PC-3 (cell line): ENCODE data around the gene EPHB1. TPM values are rescaled to one million over a fixed set of nuclear protein-coding genes. Genes with fewer than 3 reads are reported as not detected.

ENCODE experiments used
- ATAC-seq: fragments of 200-7000 bp; cut with Tn5 transposase; 2 replicates; pipeline ENCODE4 v1.9.1; 2020; ENCODE audit warnings: mild to moderate bottlenecking, moderate library complexity
- BruUV-seq: library from RNA; stranded (reverse); fragments of 400-500 nt; replicated peaks from 2 replicates; lab custom pipeline; 2021; lab: Mats Ljungman, UMichigan
- CTCF ChIA-PET: fragments of 300-600 bp; sonication (Branson Sonifier 250); formaldehyde crosslinking; loops from one replicate; lab custom pipeline; 2022; ENCODE audit warnings: antibody characterized with exemption; lab: Charles Lee
- POLR2A ChIA-PET: fragments of 300-600 bp; sonication (Branson Sonifier 250); formaldehyde crosslinking; loops from one replicate; lab custom pipeline; 2022; ENCODE audit warnings: antibody characterized with exemption; ENCODE audit not compliant: unreplicated experiment; lab: Charles Lee
- DNase-seq: peaks from one replicate; pipeline ENCODE4 v3.0.0-alpha.2; 2015
- H2AFZ ChIP-seq: fragments of 300-600 bp; sonication (generic); 2 replicates; pipeline ENCODE4 v1.6.0; 2016; ENCODE audit warnings: antibody characterized with exemption, low read length
- H3F3A ChIP-seq: fragments of 300-600 bp; sonication (generic); one replicate; pipeline ENCODE4 v1.6.0; 2017; ENCODE audit warnings: antibody characterized with exemption, low read length, control low read depth, mild to moderate bottlenecking; ENCODE audit not compliant: unreplicated experiment
- H3K27ac ChIP-seq: fragments of 300-600 bp; sonication (generic); 2 replicates; pipeline ENCODE4 v1.5.1; 2016; ENCODE audit warnings: mild to moderate bottlenecking, low read length
- H3K27me3 ChIP-seq: fragments of 300-600 bp; sonication (generic); 2 replicates; pipeline ENCODE4 v1.6.1; 2016; ENCODE audit warnings: low read length, mixed read lengths
- H3K36me3 ChIP-seq: fragments of 300-600 bp; sonication (generic); 2 replicates; pipeline ENCODE4 v1.6.1; 2016; ENCODE audit warnings: low read depth, mixed run types, low read length, mixed read lengths
- H3K4me1 ChIP-seq: fragments of 300-600 bp; sonication (generic); 2 replicates; pipeline ENCODE4 v1.5.1; 2016; ENCODE audit warnings: low read length; ENCODE audit not compliant: insufficient read depth
- H3K4me2 ChIP-seq: fragments of 300-600 bp; sonication (generic); 2 replicates; pipeline ENCODE4 v1.6.0; 2016; ENCODE audit warnings: low read length
- H3K4me3 ChIP-seq: fragments of 300-600 bp; sonication (generic); 2 replicates; pipeline ENCODE4 v1.5.1; 2016; ENCODE audit warnings: mild to moderate bottlenecking, low read length, mixed read lengths
- H3K79me2 ChIP-seq: fragments of 300-600 bp; sonication (generic); 2 replicates; pipeline ENCODE4 v1.6.1; 2017; ENCODE audit warnings: low read length, mixed read lengths
- H3K9ac ChIP-seq: fragments of 300-600 bp; sonication (generic); 2 replicates; pipeline ENCODE4 v1.6.0; 2016; ENCODE audit warnings: mild to moderate bottlenecking, low read length
- H3K9me2 ChIP-seq: fragments of 300-600 bp; sonication (generic); replicated peaks from 2 replicates; pipeline ENCODE4 v1.6.1; 2016; ENCODE audit warnings: mixed run types, low read length, mixed read lengths
- H3K9me3 ChIP-seq: fragments of 300-600 bp; sonication (generic); 2 replicates; pipeline ENCODE4 v1.6.1; 2016; ENCODE audit warnings: low read length, mixed read lengths
- H4K20me1 ChIP-seq: fragments of 300-600 bp; sonication (generic); 2 replicates; pipeline ENCODE4 v1.6.1; 2016; ENCODE audit warnings: low read length, mixed read lengths
- EZH2 ChIP-seq: fragments of 300-600 bp; sonication (generic); IDR thresholded peaks from one replicate; pipeline ENCODE4 v1.6.1; 2017; ENCODE audit warnings: antibody characterized with exemption, mild to moderate bottlenecking, low read length; ENCODE audit not compliant: unreplicated experiment
- EZH2phosphoT487 ChIP-seq: fragments of 300-600 bp; sonication (generic); IDR thresholded peaks from 2 replicates; pipeline ENCODE4 v1.6.1; 2018; ENCODE audit warnings: mild to moderate bottlenecking, antibody characterized with exemption, low read length, borderline replicate concordance
- intact Hi-C: fragments of 100-400 bp; cut with micrococcal nuclease; formaldehyde crosslinking; loops from 2 replicates; pipeline ENCODE4 v1.9.0; 2023
- total RNA-seq: library from RNA; depleted of rRNA; stranded (reverse); fragments of >200 nt; gene quantifications from 2 replicates; pipeline ENCODE4 v1.2.3, GENCODE V29; 2014
- TF ChIP-seq, protein P1 (sequence below): fragments of 300-600 bp; sonication (generic); conservative IDR thresholded peaks from 2 replicates; pipeline ENCODE4 v1.5.1; 2017; ENCODE audit warnings: antibody characterized with exemption, low read depth, mild to moderate bottlenecking, low read length

Gene EPHB1
- total RNA-seq, 1 experiment from 2014 or later, result 0.69 TPM

DNA sequence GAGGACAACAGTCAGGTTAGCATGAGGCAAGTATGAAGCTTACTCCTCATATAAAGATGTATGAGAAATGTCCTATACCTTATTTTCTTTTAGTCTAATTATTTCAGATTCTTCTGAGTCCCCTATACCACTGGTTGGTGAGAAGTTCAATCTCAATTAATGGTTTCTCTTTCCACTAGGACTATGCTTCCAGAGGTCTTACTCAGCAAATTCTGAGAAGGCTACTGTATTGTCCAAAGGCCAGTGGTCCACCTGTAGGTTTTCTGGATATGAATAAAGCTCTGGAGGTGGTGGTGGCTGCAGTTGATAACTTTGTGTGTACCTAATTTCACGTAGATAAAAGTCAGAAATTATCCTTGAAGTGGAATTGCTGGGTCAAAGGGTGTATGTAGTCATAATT, 149.4 kb downstream of the EPHB1 start:
- Histone ChIP-seq H2AFZ (no peak overlapping the region), H3K79me2 (no peaks in the 10 kb centered on the region), H3K36me3 (no peaks in the 10 kb centered on the region), H3F3A (no peaks in the 10 kb centered on the region), H3K9me2 (no peaks in the 10 kb centered on the region), H4K20me1 (no peaks in the 10 kb centered on the region), H3K27ac (no peak overlapping the region), H3K9me3 (no peaks in the 10 kb centered on the region), H3K4me1 (0 out of 2 replicates have a peak, but pooled peaks cover 5% of the 10 kb centered on the region), H3K27me3 (no peaks in the 10 kb centered on the region), H3K4me2 (no peak overlapping the region), H3K9ac (no peak overlapping the region), H3K4me3 (no peak overlapping the region)
- ATAC-seq (no peak), DNase-seq (no peak)
- POLR2A ChIA-PET, result no interaction called here
- no TSS peak for BruUV-seq
- intact Hi-C loops, result no loop called here
- CTCF ChIA-PET, result no interaction called here
- TF ChIP-seq EZH2phosphoT487 (no peak), EZH2 (no peak)
- TF ChIP-seq, protein P1, sequence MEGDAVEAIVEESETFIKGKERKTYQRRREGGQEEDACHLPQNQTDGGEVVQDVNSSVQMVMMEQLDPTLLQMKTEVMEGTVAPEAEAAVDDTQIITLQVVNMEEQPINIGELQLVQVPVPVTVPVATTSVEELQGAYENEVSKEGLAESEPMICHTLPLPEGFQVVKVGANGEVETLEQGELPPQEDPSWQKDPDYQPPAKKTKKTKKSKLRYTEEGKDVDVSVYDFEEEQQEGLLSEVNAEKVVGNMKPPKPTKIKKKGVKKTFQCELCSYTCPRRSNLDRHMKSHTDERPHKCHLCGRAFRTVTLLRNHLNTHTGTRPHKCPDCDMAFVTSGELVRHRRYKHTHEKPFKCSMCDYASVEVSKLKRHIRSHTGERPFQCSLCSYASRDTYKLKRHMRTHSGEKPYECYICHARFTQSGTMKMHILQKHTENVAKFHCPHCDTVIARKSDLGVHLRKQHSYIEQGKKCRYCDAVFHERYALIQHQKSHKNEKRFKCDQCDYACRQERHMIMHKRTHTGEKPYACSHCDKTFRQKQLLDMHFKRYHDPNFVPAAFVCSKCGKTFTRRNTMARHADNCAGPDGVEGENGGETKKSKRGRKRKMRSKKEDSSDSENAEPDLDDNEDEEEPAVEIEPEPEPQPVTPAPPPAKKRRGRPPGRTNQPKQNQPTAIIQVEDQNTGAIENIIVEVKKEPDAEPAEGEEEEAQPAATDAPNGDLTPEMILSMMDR, result no peak

DNA sequence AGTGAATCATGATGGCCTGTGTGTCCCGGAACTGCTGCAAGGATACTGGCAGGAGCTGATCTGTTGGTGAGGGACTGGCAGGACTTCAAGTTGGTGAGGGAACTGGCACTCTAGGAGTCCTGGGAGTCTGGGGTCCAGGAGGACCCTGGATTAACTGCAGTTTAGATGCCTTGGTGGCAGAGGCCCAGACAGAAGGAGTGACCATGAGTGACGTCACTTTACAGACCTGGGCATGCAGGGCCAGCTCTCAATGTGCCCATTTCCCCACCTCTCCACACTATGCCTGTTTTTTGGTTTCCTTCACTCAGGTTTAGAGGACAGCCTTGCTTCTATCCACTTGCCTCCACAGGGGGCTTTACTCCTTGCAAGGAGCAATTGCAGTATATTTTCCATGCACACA, 154.1 kb downstream of the EPHB1 start:
- no TSS peak for BruUV-seq
- Histone ChIP-seq H3K27ac (no peak overlapping the region), H3K27me3 (no peaks in the 10 kb centered on the region), H3K9me2 (no peaks in the 10 kb centered on the region), H3F3A (no peaks in the 10 kb centered on the region), H2AFZ (no peak overlapping the region), H3K9ac (no peak overlapping the region), H3K4me3 (no peak overlapping the region), H3K4me2 (no peak overlapping the region), H3K9me3 (no peaks in the 10 kb centered on the region), H4K20me1 (no peaks in the 10 kb centered on the region), H3K79me2 (no peaks in the 10 kb centered on the region), H3K36me3 (no peaks in the 10 kb centered on the region), H3K4me1 (no peaks in the 10 kb centered on the region)
- ATAC-seq, result no peak
- POLR2A ChIA-PET, result no interaction called here
- TF ChIP-seq, protein P1, result no peak
- TF ChIP-seq EZH2phosphoT487 (no peak), EZH2 (no peak)
- no peak for DNase-seq
- CTCF ChIA-PET, result no interaction called here
- intact Hi-C loops, result no loop called here

DNA sequence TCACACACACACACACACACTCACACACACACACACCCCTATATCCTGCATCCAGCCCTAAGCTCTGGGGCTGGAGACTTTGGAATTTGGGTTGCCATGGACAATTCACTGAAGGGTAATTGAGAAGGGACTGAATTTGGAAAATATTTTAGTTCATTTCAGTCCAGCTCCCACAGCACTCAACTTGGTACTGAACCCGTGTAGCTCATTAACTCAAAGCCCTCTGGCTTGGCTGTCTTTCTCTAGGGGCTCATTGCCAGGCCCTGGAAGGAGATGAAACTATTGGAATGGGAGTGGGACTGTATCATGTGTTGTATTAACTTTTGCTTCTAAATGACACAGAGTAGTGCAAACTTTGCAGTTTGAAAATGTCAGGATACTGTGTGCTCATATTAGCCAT, 157.3 kb downstream of the EPHB1 start:
- H2AFZ ChIP-seq, result no peak overlapping the region
- H3K4me1 ChIP-seq, result no peaks in the 10 kb centered on the region
- H3F3A ChIP-seq, result no peaks in the 10 kb centered on the region
- CTCF ChIA-PET, result no interaction called here
- no peak overlapping the region for H3K4me3 ChIP-seq
- no peaks in the 10 kb centered on the region for H4K20me1 ChIP-seq
- no TSS peak for BruUV-seq
- no peak overlapping the region for H3K27ac ChIP-seq
- H3K36me3 ChIP-seq, result no peaks in the 10 kb centered on the region
- no peaks in the 10 kb centered on the region for H3K27me3 ChIP-seq
- H3K9me2 ChIP-seq, result no peaks in the 10 kb centered on the region
- H3K79me2 ChIP-seq, result no peaks in the 10 kb centered on the region
- no peak for TF ChIP-seq EZH2phosphoT487
- TF ChIP-seq, protein P1, result no peak
- TF ChIP-seq EZH2, result no peak
- POLR2A ChIA-PET, result no interaction called here
- DNase-seq, result no peak
- ATAC-seq, result no peak
- intact Hi-C loops, result no loop called here
- H3K9me3 ChIP-seq, result no peaks in the 10 kb centered on the region
- no peak overlapping the region for H3K4me2 ChIP-seq
- H3K9ac ChIP-seq, result no peak overlapping the region
